SK-N-SH (cell line): ENCODE measurements around the gene SMAD5. TPM values are rescaled to one million over a fixed set of nuclear protein-coding genes. Genes with fewer than 3 reads are reported as not detected.

Experiments
- CTCF ChIA-PET: fragments of 300-600, 350-600 bp; formaldehyde crosslinking; extraction: SDS; loops from one replicate; lab custom pipeline; 2021; lab: Yijun Ruan, JAX
- POLR2A ChIA-PET: fragments of 350-600 bp; sonication (Branson Sonifier 250); formaldehyde crosslinking; extraction: SDS; loops from one replicate; lab custom pipeline; 2020; ENCODE audit warnings: antibody characterized with exemption, inconsistent platforms; lab: Yijun Ruan, JAX
- DNase-seq: peaks from one replicate; pipeline ENCODE4 v3.0.0; 2012
- H2AFZ ChIP-seq: fragments of 200-600 bp; sonication (generic); 2 replicates; pipeline ENCODE4 v1.8.1; 2016; ENCODE audit warnings: antibody characterized with exemption, mild to moderate bottlenecking, low read depth
- H3F3A ChIP-seq: fragments of 200-600 bp; sonication (generic); replicated peaks from 2 replicates; pipeline ENCODE3; 2016; ENCODE audit warnings: antibody characterized with exemption, mild to moderate bottlenecking; ENCODE audit not compliant: insufficient read depth
- H3K27ac ChIP-seq, 2 experiments: fragments of 200-500 bp in 1 of 2; fragments of 200-600 bp in 1 of 2; sonication (Bioruptor generic) in 1 of 2; sonication (generic), shearing (Covaris generic) in 1 of 2; 2 replicates each; pipeline versions ENCODE4 v1.5.1 to v1.6.1; 2014 to 2016; ENCODE audit warnings: low read depth in 2 of 2, inconsistent platforms in 1 of 2, low read length in 1 of 2, mild to moderate bottlenecking in 1 of 2, mixed read lengths in 1 of 2
- H3K27me3 ChIP-seq: fragments of 200-600 bp; sonication (generic), shearing (Covaris generic); 2 replicates; pipeline ENCODE4 v1.6.1; 2016; ENCODE audit warnings: mixed run types; ENCODE audit not compliant: insufficient read depth
- H3K36me3 ChIP-seq, 2 experiments: fragments of 200-500 bp in 1 of 2; fragments of 200-600 bp in 1 of 2; sonication (Bioruptor generic) in 1 of 2; sonication (generic) in 1 of 2; replicated peaks in 1 of 2; 2 replicates each; pipeline versions ENCODE3 to v1.5.1; 2014 to 2016; ENCODE audit warnings: low read length in 1 of 2, mild to moderate bottlenecking in 1 of 2; ENCODE audit not compliant: insufficient read depth in 2 of 2, control insufficient read depth in 1 of 2
- H3K4me1 ChIP-seq, 2 experiments: fragments of 200-500 bp in 1 of 2; fragments of 200-600 bp in 1 of 2; sonication (Bioruptor generic) in 1 of 2; sonication (generic), shearing (Covaris generic) in 1 of 2; 2 replicates each; pipeline versions ENCODE4 v1.5.1 to v1.6.1; 2014 to 2016; ENCODE audit warnings: low read depth in 1 of 2, low read length in 1 of 2, mixed run types in 1 of 2; ENCODE audit not compliant: insufficient read depth in 2 of 2, control insufficient read depth in 1 of 2
- H3K4me2 ChIP-seq: fragments of 200-600 bp; sonication (generic), shearing (Covaris generic); 2 replicates; pipeline ENCODE4 v1.6.1; 2017; ENCODE audit warnings: mixed run types
- H3K4me3 ChIP-seq, 2 experiments: fragments of 200-500 bp in 1 of 2; fragments of 200-600 bp in 1 of 2; sonication (Bioruptor generic) in 1 of 2; sonication (generic), shearing (Covaris generic) in 1 of 2; 2 replicates each; pipeline versions ENCODE4 v1.5.1 to v1.8.1; 2014 to 2016; ENCODE audit warnings: low read depth in 2 of 2, inconsistent platforms in 1 of 2, low read length in 1 of 2, mild to moderate bottlenecking in 1 of 2, mixed read lengths in 1 of 2, moderate library complexity in 1 of 2
- H3K79me2 ChIP-seq: fragments of 200-600 bp; sonication (generic); 2 replicates; pipeline ENCODE4 v1.8.1; 2017; ENCODE audit warnings: mild to moderate bottlenecking; ENCODE audit not compliant: insufficient read depth
- H3K9ac ChIP-seq: fragments of 200-600 bp; sonication (generic); 2 replicates; pipeline ENCODE4 v1.6.1; 2017; ENCODE audit warnings: mixed run types
- H3K9me2 ChIP-seq: fragments of 200-600 bp; sonication (generic); 2 replicates; pipeline ENCODE4 v1.6.1; 2017; ENCODE audit warnings: mixed run types
- H3K9me3 ChIP-seq: fragments of 200-600 bp; sonication (generic); 2 replicates; pipeline ENCODE4 v1.6.1; 2017; ENCODE audit warnings: mixed run types, mild to moderate bottlenecking, moderate library complexity
- H4K20me1 ChIP-seq: fragments of 200-600 bp; sonication (generic); 2 replicates; pipeline ENCODE4 v1.6.1; 2017; ENCODE audit warnings: mild to moderate bottlenecking, mixed run types; ENCODE audit not compliant: insufficient read depth
- CHD2 ChIP-seq: fragments of 150-350 bp; IDR thresholded peaks from 2 replicates; pipeline ENCODE4 v1.6.1; 2018; ENCODE audit warnings: low read length; ENCODE audit not compliant: partially characterized antibody
- ELF1 ChIP-seq: IDR thresholded peaks from 2 replicates; pipeline ENCODE4 v1.4.0; 2012
- EZH2phosphoT487 ChIP-seq: fragments of 200-600 bp; sonication (generic); IDR thresholded peaks from 2 replicates; pipeline ENCODE4 v1.6.1; 2017; ENCODE audit warnings: low read depth, mixed run types, mild to moderate bottlenecking, antibody characterized with exemption, moderate library complexity, borderline replicate concordance
- FOSL2 ChIP-seq: IDR thresholded peaks from 2 replicates; pipeline ENCODE4 v1.4.0; 2012; ENCODE audit warnings: low read depth, mild to moderate bottlenecking, moderate library complexity, borderline replicate concordance
- FOXJ3 ChIP-seq: sonication (generic); formaldehyde crosslinking; IDR thresholded peaks from 2 replicates; pipeline ENCODE4 v1.5.1; 2020; ENCODE audit warnings: mild to moderate bottlenecking, missing genetic modification reagents
- FOXM1 ChIP-seq: IDR thresholded peaks from 2 replicates; pipeline ENCODE4 v1.4.0; 2012; ENCODE audit warnings: low read depth, mild to moderate bottlenecking
- MAX ChIP-seq: IDR thresholded peaks from 2 replicates; pipeline ENCODE4 v1.4.0; 2012; ENCODE audit warnings: low read depth
- MEF2A ChIP-seq: IDR thresholded peaks from 2 replicates; pipeline ENCODE4 v1.4.0; 2012; ENCODE audit warnings: low read depth, borderline replicate concordance
- RAD21 ChIP-seq: IDR thresholded peaks from 2 replicates; pipeline ENCODE4 v1.6.1; 2012; ENCODE audit warnings: mild to moderate bottlenecking, low read length
- RCOR1 ChIP-seq: fragments of 150-350 bp; IDR thresholded peaks from 2 replicates; pipeline ENCODE4 v1.6.1; 2017; ENCODE audit warnings: antibody characterized with exemption, low read length
- RFX5 ChIP-seq: IDR thresholded peaks from 2 replicates; pipeline ENCODE4 v1.6.1; 2012; ENCODE audit warnings: mild to moderate bottlenecking, improper control_type of control experiment, low read length
- RXRA ChIP-seq: IDR thresholded peaks from 2 replicates; pipeline ENCODE4 v1.4.0; 2012; ENCODE audit warnings: low read depth, mild to moderate bottlenecking, borderline replicate concordance
- SIN3A ChIP-seq: IDR thresholded peaks from 2 replicates; pipeline ENCODE4 v1.6.1; 2012; ENCODE audit warnings: low read depth, mild to moderate bottlenecking, low read length, moderate library complexity, borderline replicate concordance
- SMC3 ChIP-seq: IDR thresholded peaks from 2 replicates; pipeline ENCODE4 v1.6.1; 2012; ENCODE audit warnings: low read depth, low read length, improper control_type of control experiment
- TAF1 ChIP-seq: IDR thresholded peaks from 2 replicates; pipeline ENCODE4 v1.6.1; 2012; ENCODE audit warnings: low read depth, mild to moderate bottlenecking, low read length, moderate library complexity, borderline replicate concordance
- USF2 ChIP-seq: fragments of 150-350 bp; IDR thresholded peaks from 2 replicates; pipeline ENCODE4 v1.6.1; 2017; ENCODE audit warnings: antibody characterized with exemption, low read length, low read depth, borderline replicate concordance
- YY1 ChIP-seq: IDR thresholded peaks from 2 replicates; pipeline ENCODE4 v1.4.0; 2012; ENCODE audit warnings: low read depth, mild to moderate bottlenecking
- WGBS: methylation state at CpG from one replicate; pipeline ENCODE4 v1.1.6; 2017; ENCODE audit warnings: low lambda C conversion rate; 5-methylcytosine and 5-hydroxymethylcytosine counted together
- polyA plus RNA-seq, 3 experiments: library from polyadenylated mRNA; depleted of rRNA; stranded (reverse); fragments of >200 nt; gene quantifications; 2 replicates each; pipeline ENCODE4 v1.2.3, GENCODE V29; 2012
- TF ChIP-seq, protein P1 (sequence below): IDR thresholded peaks from 2 replicates; pipeline ENCODE4 v1.4.0; 2012; ENCODE audit warnings: low read depth, borderline replicate concordance
- TF ChIP-seq, protein P2 (sequence below): fragments of 150-350 bp; IDR thresholded peaks from 2 replicates; pipeline ENCODE4 v1.6.1; 2016; ENCODE audit warnings: mild to moderate bottlenecking, low read depth, low read length
- TF ChIP-seq, protein P3 (sequence below): IDR thresholded peaks from 2 replicates; pipeline ENCODE4; 2012
- TF ChIP-seq, protein P4 (sequence below): IDR thresholded peaks from 2 replicates; pipeline ENCODE4 v1.4.0; 2012; ENCODE audit warnings: low read depth, borderline replicate concordance

SMAD5 gene
- polyA plus RNA-seq, 1 of the 3 experiments (the other 2 are of a cell fraction) = 26.9 TPM

DNA sequence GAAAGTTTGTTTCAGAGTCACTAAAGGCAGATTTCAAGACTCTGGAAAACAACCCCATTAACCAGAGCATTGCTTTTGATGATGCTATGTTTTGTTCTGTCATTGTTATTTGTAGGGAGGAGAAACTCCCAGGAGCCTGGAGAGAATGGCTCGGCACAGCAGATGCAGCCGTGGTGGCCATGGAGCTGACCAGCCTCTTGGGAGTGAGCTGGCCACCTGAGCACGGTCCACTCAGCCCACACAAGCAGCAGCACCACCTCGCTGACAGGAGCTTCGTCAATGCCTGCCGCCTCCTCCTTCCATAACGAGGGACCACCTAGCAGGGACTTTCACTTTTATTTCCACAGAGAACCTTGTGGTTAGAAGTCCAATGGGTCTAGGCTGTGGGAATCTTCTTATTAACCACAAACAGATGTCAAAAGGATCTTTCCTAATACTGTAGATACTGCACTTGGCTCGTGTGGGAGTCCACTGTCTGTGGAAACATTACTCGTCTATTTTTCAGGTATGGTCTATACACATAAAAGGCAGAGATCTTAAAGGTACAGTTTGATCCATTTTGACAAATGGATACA, 81.4 kb downstream of the SMAD5 start:
- ChIA-PET CTCF (interaction anchor here (0.8 to 5.8 kb wide), 8 partner anchors 10 to 790 kb away, joined by 3 to 109 read pairs (median 20); partner anchors contain the start of genes IL9 and SMIM32), POLR2A (no interaction called here)
- H3K27ac ChIP-seq = no peak overlapping the region
- no peak overlapping the region for H3K4me2 ChIP-seq
- H3K4me3 ChIP-seq = no peak overlapping the region
- no peaks in the 10 kb centered on the region for H3K4me1 ChIP-seq
- H3K79me2 ChIP-seq = no peaks in the 10 kb centered on the region
- no peak for DNase-seq
- H4K20me1 ChIP-seq = no peaks in the 10 kb centered on the region
- TF ChIP-seq ELF1 (no peak), CHD2 (no peak), RCOR1 (no peak), EZH2phosphoT487 (no peak), FOXJ3 (CRISPR knock-in tag) (no peak), RFX5 (no peak), YY1 (no peak)
- TF ChIP-seq, protein P1, sequence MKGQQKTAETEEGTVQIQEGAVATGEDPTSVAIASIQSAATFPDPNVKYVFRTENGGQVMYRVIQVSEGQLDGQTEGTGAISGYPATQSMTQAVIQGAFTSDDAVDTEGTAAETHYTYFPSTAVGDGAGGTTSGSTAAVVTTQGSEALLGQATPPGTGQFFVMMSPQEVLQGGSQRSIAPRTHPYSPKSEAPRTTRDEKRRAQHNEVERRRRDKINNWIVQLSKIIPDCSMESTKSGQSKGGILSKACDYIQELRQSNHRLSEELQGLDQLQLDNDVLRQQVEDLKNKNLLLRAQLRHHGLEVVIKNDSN = no peak
- H3K9ac ChIP-seq = no peak overlapping the region
- no peaks in the 10 kb centered on the region for H3K36me3 ChIP-seq
- H2AFZ ChIP-seq = no peak overlapping the region
- H3K27me3 ChIP-seq = no peaks in the 10 kb centered on the region
- WGBS = 50% methylated on average over 8 of the region's 9 CpGs
- no peaks in the 10 kb centered on the region for H3F3A ChIP-seq
- H3K9me3 ChIP-seq = no peaks in the 10 kb centered on the region
- no peaks in the 10 kb centered on the region for H3K9me2 ChIP-seq

- Histone ChIP-seq H3K36me3 (no peaks in the 10 kb centered on the region), H4K20me1 (no peaks in the 10 kb centered on the region), H3K4me1 (no peaks in the 10 kb centered on the region), H3K4me2 (no peak overlapping the region), H3K9ac (no peak overlapping the region), H3K9me2 (no peaks in the 10 kb centered on the region), H3K9me3 (no peaks in the 10 kb centered on the region), H3F3A (no peaks in the 10 kb centered on the region), H3K4me3 (no peak overlapping the region), H3K27ac (no peak overlapping the region), H3K27me3 (no peaks in the 10 kb centered on the region), H2AFZ (no peak overlapping the region), H3K79me2 (no peaks in the 10 kb centered on the region)
- ChIA-PET CTCF (interaction anchor here (1.5 kb wide), 1 partner anchor 328 kb away, joined by 6 read pairs; no protein-coding TSS in a partner anchor), POLR2A (no interaction called here)
- no peak for DNase-seq
- WGBS = 48% methylated on average over 4 of the region's 4 CpGs
- TF ChIP-seq SIN3A (no peak), SMC3 (no peak), RAD21 (no peak), MEF2A (no peak), FOSL2 (no peak), TAF1 (no peak), RXRA (no peak), MAX (no peak), RFX5 (no peak), FOXM1 (no peak), USF2 (no peak), CHD2 (no peak)
- TF ChIP-seq, protein P2, sequence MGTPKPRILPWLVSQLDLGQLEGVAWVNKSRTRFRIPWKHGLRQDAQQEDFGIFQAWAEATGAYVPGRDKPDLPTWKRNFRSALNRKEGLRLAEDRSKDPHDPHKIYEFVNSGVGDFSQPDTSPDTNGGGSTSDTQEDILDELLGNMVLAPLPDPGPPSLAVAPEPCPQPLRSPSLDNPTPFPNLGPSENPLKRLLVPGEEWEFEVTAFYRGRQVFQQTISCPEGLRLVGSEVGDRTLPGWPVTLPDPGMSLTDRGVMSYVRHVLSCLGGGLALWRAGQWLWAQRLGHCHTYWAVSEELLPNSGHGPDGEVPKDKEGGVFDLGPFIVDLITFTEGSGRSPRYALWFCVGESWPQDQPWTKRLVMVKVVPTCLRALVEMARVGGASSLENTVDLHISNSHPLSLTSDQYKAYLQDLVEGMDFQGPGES = no peak
- TF ChIP-seq, protein P3, sequence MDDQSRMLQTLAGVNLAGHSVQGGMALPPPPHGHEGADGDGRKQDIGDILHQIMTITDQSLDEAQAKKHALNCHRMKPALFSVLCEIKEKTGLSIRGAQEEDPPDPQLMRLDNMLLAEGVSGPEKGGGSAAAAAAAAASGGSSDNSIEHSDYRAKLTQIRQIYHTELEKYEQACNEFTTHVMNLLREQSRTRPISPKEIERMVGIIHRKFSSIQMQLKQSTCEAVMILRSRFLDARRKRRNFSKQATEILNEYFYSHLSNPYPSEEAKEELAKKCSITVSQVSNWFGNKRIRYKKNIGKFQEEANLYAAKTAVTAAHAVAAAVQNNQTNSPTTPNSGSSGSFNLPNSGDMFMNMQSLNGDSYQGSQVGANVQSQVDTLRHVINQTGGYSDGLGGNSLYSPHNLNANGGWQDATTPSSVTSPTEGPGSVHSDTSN = no peak
- TF ChIP-seq, protein P4, sequence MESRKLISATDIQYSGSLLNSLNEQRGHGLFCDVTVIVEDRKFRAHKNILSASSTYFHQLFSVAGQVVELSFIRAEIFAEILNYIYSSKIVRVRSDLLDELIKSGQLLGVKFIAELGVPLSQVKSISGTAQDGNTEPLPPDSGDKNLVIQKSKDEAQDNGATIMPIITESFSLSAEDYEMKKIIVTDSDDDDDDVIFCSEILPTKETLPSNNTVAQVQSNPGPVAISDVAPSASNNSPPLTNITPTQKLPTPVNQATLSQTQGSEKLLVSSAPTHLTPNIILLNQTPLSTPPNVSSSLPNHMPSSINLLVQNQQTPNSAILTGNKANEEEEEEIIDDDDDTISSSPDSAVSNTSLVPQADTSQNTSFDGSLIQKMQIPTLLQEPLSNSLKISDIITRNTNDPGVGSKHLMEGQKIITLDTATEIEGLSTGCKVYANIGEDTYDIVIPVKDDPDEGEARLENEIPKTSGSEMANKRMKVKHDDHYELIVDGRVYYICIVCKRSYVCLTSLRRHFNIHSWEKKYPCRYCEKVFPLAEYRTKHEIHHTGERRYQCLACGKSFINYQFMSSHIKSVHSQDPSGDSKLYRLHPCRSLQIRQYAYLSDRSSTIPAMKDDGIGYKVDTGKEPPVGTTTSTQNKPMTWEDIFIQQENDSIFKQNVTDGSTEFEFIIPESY = no peak
Observed at GRCh38 chr5:136215812-136216211, 83.2 kb downstream of the SMAD5 start.
